ENCODE measurements around the gene CEBPG.

The CEBPG gene

DNA sequence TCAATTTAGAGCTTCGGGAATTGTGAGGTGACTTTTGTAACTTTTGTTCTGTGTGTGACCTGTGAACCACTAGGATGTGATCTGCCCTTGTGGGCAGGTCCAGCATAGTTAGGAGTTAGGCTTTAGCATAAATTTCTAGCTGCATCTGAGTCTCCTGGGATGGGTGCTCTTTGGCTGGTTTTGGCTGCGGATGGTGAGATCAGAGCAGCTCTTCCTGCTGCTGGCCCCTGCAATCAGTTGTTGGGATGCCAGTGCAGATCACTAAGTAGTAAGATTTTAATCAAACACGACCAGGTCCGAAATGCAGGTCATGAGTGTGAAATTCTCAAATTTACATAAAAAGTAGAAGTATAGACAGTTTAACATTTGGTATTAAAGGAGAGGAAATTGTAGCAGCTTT is 8.5 kb downstream of the CEBPG start:
- DNase-seq (ENCODE audit: low read depth), result no peak

- DNase-seq (ENCODE audit: low read depth), result no peak
Observed at GRCh38 chr19:33382982-33383381, 9.5 kb downstream of the CEBPG start.

- no peak for DNase-seq (ENCODE audit: low read depth)
Observed at GRCh38 chr19:33383720-33384292, 10.3 kb downstream of the CEBPG start.

DNA sequence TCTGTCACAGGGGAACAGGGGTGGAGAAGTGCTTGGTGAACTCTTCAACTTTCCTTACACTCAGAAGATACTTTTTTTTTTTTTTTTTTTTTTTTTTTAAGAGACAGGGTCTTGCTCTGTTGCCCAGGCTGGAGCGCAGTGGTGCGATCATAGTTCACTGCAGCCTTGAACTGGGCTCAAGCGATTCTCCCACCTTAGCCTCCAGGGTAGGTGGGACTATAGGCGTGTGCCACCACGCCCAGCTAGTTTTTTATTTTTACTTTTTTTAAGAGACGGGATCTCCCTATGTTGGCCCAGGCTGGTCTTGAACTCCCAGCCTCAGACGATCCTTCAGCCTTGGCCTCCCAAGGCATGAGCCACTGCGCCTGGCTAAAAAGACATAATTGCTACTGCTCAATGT is 11.5 kb downstream of the CEBPG start:
- no peak for DNase-seq (ENCODE audit: low read depth)

- no peak for DNase-seq (ENCODE audit: low read depth)
Observed at GRCh38 chr19:33385956-33386355, 12.4 kb downstream of the CEBPG start.

- no peak for DNase-seq (ENCODE audit: low read depth)
Observed at GRCh38 chr19:33386361-33386858, 12.9 kb downstream of the CEBPG start.

- no peak for DNase-seq (ENCODE audit: low read depth)
Observed at GRCh38 chr19:33387351-33388230, 14.1 kb downstream of the CEBPG start.

- DNase-seq (ENCODE audit: low read depth), result peak; percentile 34
Observed at GRCh38 chr19:33388231-33388724, 14.8 kb downstream of the CEBPG start.

DNA sequence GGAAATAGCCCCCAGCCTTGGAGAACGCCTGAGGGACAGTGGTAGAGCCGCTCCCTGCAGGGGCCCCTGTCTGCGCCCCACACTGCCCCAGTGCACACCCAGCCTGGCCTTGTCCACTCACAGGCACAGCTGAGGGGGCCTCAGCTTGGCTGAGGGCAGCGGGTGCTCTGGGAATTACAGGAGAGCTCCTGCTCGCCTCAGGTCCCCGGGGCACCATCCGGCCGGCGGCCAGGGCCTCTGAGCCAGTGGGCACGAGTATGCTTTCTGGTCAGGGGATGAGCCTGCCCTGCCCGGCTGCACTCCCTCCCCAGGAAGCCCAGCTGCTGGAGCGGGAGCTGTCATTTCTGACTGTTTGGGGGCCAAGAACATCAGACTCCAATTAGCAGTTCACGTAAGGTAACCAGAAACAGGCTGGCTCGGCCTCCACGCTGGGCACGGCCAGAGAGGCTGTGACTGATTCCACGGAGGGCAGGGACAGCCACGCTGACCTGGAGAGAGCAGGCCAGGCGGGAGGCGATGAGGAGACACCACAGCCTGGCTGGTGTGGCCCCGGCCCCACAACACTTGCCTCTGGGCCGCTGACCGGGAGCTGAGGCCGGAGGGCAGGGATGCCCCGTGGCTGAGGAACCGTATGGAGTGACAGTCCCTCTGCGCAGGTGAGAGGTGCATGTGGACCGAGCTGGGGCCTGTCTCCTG is 15.4 kb downstream of the CEBPG start:
- DNase-seq (ENCODE audit: low read depth), result no peak

- no peak for DNase-seq (ENCODE audit: low read depth)
Observed at GRCh38 chr19:33389421-33390100, 16.1 kb downstream of the CEBPG start.

- DNase-seq (ENCODE audit: low read depth), result no peak
Observed at GRCh38 chr19:33390101-33390907, 16.8 kb downstream of the CEBPG start.

DNA sequence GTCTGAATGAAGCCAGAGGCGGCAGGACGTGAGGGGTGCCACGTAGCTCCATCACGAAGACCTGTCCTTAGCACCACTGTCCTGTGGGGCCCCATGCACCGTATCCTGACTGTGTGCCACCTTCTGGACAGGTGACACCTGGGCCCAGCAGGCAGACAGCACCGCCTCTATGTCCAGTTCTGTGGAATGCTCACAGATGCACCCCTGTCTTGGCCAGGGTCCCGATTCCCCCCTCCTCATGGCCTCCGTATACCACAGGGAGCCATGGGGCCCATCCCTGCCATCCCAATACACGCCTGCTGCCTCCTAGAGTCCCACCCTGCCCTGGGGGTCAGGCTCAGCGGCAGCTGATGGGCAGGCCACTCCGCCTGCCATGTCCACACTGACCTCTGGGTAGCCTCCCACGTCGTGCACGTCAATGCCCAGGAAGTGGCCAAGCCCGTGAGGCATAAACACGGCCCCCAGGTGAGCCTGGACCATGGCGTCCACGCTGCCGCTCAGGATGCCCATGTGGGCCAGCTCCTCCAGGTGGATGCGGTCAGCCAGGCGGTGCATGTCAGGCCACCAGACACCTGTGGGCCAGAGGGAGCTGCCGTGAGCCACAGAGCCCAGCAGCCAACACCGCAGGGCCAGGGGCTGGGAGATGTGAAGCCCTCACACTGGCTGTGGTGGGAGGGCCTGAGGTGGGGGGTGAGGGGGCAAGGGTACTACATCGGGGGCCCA is 17.6 kb downstream of the CEBPG start:
- DNase-seq (ENCODE audit: low read depth), result no peak

DNA sequence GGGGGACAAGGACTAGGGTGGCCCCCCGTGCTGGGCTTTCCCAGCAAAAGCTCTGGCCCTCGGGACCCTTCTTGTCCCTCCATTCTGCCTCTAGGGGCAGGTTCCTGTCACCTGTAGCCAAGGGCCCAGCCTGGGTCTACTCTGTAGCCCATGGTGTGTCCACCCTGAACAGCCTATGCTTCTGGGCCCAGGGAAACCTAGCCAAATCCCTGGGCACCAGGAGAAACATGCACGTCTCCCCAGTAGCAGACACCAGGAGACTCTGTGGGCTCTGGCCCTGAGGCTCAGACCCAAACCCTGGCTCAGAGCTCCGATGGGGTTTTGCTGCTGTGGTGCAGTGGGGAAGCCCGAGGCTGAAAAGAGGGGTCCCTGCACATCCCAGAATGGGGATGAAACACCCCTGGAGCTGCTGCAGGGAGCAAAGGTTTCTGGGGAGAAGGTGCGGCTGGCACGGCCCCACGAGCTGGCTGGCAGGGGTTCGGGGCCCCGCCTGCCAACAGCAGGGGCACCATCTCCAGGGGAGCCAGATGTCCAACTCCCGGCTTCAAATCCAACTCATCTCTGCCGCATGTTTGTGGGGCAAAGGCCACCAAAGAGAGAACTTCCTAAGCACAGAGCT is 18.2 kb downstream of the CEBPG start:
- no peak for DNase-seq (ENCODE audit: low read depth)

DNA sequence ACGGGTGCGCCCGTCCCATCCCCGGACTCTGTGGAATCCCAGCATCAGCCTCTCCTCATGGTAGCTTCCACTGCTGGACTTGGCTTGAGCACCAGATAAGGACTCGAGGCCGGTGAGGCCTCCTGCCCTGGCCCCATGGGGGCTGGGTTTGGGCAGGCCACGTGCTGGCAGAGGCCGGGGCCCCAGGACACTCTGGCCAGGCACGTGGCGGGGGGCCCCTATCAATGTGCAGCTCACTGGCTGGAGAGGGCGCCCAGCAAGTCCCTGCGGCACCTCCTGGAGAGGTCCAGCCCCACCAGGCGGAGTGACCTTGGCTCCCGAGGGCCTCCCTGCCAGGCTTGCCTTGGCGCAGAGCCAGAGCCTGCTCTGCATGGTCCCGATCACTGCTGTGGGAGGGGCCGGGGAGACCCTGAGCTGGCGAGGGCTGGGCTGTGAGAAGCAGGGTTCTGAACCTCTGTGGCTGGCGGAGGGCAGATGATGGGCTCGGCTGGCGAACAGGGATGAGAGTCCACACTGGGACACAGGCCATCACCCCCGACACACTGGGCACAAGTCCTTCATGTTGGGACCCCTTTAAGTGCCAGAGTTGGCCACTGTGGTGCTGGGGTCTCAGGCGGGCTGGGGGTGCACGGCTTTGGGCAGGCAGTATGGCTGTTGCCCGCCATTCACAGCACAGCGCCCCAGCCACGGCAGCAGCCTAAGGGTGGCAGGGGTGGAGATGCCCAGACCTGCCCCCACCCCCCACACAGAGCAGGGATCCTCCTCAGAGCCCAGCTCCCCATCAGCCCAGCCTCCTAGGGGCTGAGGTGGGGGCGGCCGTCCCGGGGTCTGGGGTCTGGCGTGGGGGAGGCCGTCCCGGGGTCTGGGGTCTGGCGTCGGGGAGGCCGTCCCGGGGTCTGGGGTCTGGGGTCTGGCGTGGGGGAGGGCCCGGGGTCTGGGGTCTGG is 19.1 kb downstream of the CEBPG start:
- DNase-seq (ENCODE audit: low read depth), result no peak

GRCh38 chr19:33393286-33394005 is 19.9 kb downstream of the CEBPG start:
- no peak for DNase-seq (ENCODE audit: low read depth)

- DNase-seq (ENCODE audit: low read depth), result peak; percentile 72
Observed at GRCh38 chr19:33394006-33394722, 20.7 kb downstream of the CEBPG start.

- DNase-seq (ENCODE audit: low read depth), result no peak
Observed at GRCh38 chr19:33394723-33395560, 21.4 kb downstream of the CEBPG start.

Data from stromal cell of bone marrow (primary cell).